Uterine smooth muscle cell (primary cell): ENCODE data around the gene PLXNA4. TPM values are rescaled to one million over a fixed set of nuclear protein-coding genes. Genes with fewer than 3 reads are reported as not detected.

Experiments
- total RNA-seq: library from RNA; depleted of rRNA; stranded (reverse); fragments of >200 nt; gene quantifications from 2 replicates; pipeline ENCODE4 v1.2.3, GENCODE V29; 2014

PLXNA4 gene, protein sequence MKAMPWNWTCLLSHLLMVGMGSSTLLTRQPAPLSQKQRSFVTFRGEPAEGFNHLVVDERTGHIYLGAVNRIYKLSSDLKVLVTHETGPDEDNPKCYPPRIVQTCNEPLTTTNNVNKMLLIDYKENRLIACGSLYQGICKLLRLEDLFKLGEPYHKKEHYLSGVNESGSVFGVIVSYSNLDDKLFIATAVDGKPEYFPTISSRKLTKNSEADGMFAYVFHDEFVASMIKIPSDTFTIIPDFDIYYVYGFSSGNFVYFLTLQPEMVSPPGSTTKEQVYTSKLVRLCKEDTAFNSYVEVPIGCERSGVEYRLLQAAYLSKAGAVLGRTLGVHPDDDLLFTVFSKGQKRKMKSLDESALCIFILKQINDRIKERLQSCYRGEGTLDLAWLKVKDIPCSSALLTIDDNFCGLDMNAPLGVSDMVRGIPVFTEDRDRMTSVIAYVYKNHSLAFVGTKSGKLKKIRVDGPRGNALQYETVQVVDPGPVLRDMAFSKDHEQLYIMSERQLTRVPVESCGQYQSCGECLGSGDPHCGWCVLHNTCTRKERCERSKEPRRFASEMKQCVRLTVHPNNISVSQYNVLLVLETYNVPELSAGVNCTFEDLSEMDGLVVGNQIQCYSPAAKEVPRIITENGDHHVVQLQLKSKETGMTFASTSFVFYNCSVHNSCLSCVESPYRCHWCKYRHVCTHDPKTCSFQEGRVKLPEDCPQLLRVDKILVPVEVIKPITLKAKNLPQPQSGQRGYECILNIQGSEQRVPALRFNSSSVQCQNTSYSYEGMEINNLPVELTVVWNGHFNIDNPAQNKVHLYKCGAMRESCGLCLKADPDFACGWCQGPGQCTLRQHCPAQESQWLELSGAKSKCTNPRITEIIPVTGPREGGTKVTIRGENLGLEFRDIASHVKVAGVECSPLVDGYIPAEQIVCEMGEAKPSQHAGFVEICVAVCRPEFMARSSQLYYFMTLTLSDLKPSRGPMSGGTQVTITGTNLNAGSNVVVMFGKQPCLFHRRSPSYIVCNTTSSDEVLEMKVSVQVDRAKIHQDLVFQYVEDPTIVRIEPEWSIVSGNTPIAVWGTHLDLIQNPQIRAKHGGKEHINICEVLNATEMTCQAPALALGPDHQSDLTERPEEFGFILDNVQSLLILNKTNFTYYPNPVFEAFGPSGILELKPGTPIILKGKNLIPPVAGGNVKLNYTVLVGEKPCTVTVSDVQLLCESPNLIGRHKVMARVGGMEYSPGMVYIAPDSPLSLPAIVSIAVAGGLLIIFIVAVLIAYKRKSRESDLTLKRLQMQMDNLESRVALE (N-terminal part only)
- total RNA-seq: 0.62 and 1.2 TPM in 2 replicates

DNA sequence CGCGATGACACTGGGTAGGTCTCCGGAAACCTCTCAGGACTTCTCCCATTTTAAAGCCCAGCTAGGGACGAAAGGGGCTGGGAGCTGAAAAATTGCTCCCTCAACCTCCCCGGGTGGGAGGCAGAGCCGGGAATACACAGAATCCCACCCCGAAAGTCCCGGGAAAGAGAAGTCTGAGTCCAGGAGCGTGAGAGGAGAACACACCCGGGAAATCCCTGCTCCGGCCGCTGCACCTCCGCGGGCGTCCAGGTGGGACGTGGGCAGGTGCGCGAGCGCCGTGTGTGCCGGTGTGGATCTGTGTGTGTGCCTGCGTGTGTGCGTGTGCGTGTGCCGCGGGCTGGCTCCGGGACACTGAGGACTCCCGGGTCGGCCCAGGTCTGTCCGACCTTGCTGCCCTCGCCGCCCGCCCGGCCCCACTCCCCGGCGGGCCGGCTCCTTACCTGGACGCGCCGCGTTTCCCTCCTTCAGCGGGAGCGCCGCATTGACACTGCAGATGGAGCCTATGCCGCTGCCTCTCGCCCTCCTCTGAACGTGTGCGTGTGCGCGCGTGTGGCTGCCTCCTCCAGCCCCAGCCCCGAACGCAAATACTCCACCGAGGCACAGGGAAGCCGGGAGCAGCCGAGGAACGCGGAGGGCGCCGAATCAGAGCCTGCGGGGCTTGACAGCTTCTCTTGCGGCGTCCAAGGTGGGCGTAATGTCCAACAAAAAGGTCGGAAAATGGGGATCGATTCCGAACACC lies at the start of gene PLXNA4:
Gene PLXNA4 (minus strand): TSS at position 489 of the 739 bp plus-strand sequence. CDS start 67,777 bp downstream, outside the sequence.

